AG10803 (cell line): ENCODE measurements around the gene TP53I3.
"Not testable (repeated sequence)": the region's sequence is repeated elsewhere in the genome, so short reads cannot be mapped to it uniquely, and the experiment has no call there.

Experiments
- DNase-seq: peaks from one replicate; pipeline ENCODE4 v3.0.0; 2010; ENCODE audit warnings: low read depth
- H3K4me3 ChIP-seq: 2 replicates; pipeline ENCODE4 v1.5.1; 2011; ENCODE audit warnings: mild to moderate bottlenecking, low read length, control low read depth
- CTCF ChIP-seq: conservative IDR thresholded peaks from 2 replicates; pipeline ENCODE4 v1.5.1; 2011; ENCODE audit warnings: mild to moderate bottlenecking, low read length, control low read depth, inconsistent platforms

Gene TP53I3

GRCh38 chr2:24107336-24107735, 22.7 kb upstream of the TP53I3 start:
- no peak overlapping the region for H3K4me3 ChIP-seq
- TF ChIP-seq CTCF: no peak
- no peak for DNase-seq

GRCh38 chr2:24106786-24107185, 22.2 kb upstream of the TP53I3 start:
- TF ChIP-seq CTCF: no peak
- H3K4me3 ChIP-seq: no peak overlapping the region
- no peak for DNase-seq

- H3K4me3 ChIP-seq: no peak overlapping the region
- no peak for TF ChIP-seq CTCF
- DNase-seq: peak; percentile 46
Observed at GRCh38 chr2:24105816-24106215, 21.2 kb upstream of the TP53I3 start.

GRCh38 chr2:24104906-24105305, 20.3 kb upstream of the TP53I3 start:
- no peak for TF ChIP-seq CTCF
- no peak overlapping the region for H3K4me3 ChIP-seq
- DNase-seq: no peak

GRCh38 chr2:24104110-24104650, 19.5 kb upstream of the TP53I3 start:
- no peak for TF ChIP-seq CTCF
- DNase-seq: no peak
- no peak overlapping the region for H3K4me3 ChIP-seq

GRCh38 chr2:24102677-24103076, 18.0 kb upstream of the TP53I3 start:
- no peak overlapping the region for H3K4me3 ChIP-seq
- no peak for TF ChIP-seq CTCF
- no peak for DNase-seq

GRCh38 chr2:24101992-24102391, 17.4 kb upstream of the TP53I3 start:
- no peak for TF ChIP-seq CTCF
- DNase-seq: no peak
- no peak overlapping the region for H3K4me3 ChIP-seq

GRCh38 chr2:24100732-24101131, 16.1 kb upstream of the TP53I3 start:
- DNase-seq, H3K4me3 ChIP-seq: not testable (repeated sequence)

GRCh38 chr2:24095171-24095677, 10.6 kb upstream of the TP53I3 start:
- not testable (repeated sequence) for H3K4me3 ChIP-seq, DNase-seq

- not testable (repeated sequence) for H3K4me3 ChIP-seq, DNase-seq
Observed at GRCh38 chr2:24093270-24093669, 8.6 kb upstream of the TP53I3 start.
